SK-N-SH (cell line): Measurements from ENCODE around the gene SEC14L5. TPM values are rescaled to one million over a fixed set of nuclear protein-coding genes. Genes with fewer than 3 reads are reported as not detected.

Source experiments
- CTCF ChIA-PET: fragments of 300-600, 350-600 bp; formaldehyde crosslinking; extraction: SDS; loops from one replicate; lab custom pipeline; 2021; lab: Yijun Ruan, JAX
- POLR2A ChIA-PET: fragments of 350-600 bp; sonication (Branson Sonifier 250); formaldehyde crosslinking; extraction: SDS; loops from one replicate; lab custom pipeline; 2020; ENCODE audit warnings: antibody characterized with exemption, inconsistent platforms; lab: Yijun Ruan, JAX
- DNase-seq: peaks from one replicate; pipeline ENCODE4 v3.0.0; 2012
- H2AFZ ChIP-seq: fragments of 200-600 bp; sonication (generic); 2 replicates; pipeline ENCODE4 v1.8.1; 2016; ENCODE audit warnings: antibody characterized with exemption, mild to moderate bottlenecking, low read depth
- H3F3A ChIP-seq: fragments of 200-600 bp; sonication (generic); replicated peaks from 2 replicates; pipeline ENCODE3; 2016; ENCODE audit warnings: antibody characterized with exemption, mild to moderate bottlenecking; ENCODE audit not compliant: insufficient read depth
- H3K27ac ChIP-seq, 2 experiments: fragments of 200-500 bp in 1 of 2; fragments of 200-600 bp in 1 of 2; sonication (Bioruptor generic) in 1 of 2; sonication (generic), shearing (Covaris generic) in 1 of 2; 2 replicates each; pipeline versions ENCODE4 v1.5.1 to v1.6.1; 2014 to 2016; ENCODE audit warnings: low read depth in 2 of 2, inconsistent platforms in 1 of 2, low read length in 1 of 2, mild to moderate bottlenecking in 1 of 2, mixed read lengths in 1 of 2
- H3K27me3 ChIP-seq: fragments of 200-600 bp; sonication (generic), shearing (Covaris generic); 2 replicates; pipeline ENCODE4 v1.6.1; 2016; ENCODE audit warnings: mixed run types; ENCODE audit not compliant: insufficient read depth
- H3K36me3 ChIP-seq, 2 experiments: fragments of 200-500 bp in 1 of 2; fragments of 200-600 bp in 1 of 2; sonication (Bioruptor generic) in 1 of 2; sonication (generic) in 1 of 2; replicated peaks in 1 of 2; 2 replicates each; pipeline versions ENCODE3 to v1.5.1; 2014 to 2016; ENCODE audit warnings: low read length in 1 of 2, mild to moderate bottlenecking in 1 of 2; ENCODE audit not compliant: insufficient read depth in 2 of 2, control insufficient read depth in 1 of 2
- H3K4me1 ChIP-seq, 2 experiments: fragments of 200-500 bp in 1 of 2; fragments of 200-600 bp in 1 of 2; sonication (Bioruptor generic) in 1 of 2; sonication (generic), shearing (Covaris generic) in 1 of 2; 2 replicates each; pipeline versions ENCODE4 v1.5.1 to v1.6.1; 2014 to 2016; ENCODE audit warnings: low read depth in 1 of 2, low read length in 1 of 2, mixed run types in 1 of 2; ENCODE audit not compliant: insufficient read depth in 2 of 2, control insufficient read depth in 1 of 2
- H3K4me2 ChIP-seq: fragments of 200-600 bp; sonication (generic), shearing (Covaris generic); 2 replicates; pipeline ENCODE4 v1.6.1; 2017; ENCODE audit warnings: mixed run types
- H3K4me3 ChIP-seq, 2 experiments: fragments of 200-500 bp in 1 of 2; fragments of 200-600 bp in 1 of 2; sonication (Bioruptor generic) in 1 of 2; sonication (generic), shearing (Covaris generic) in 1 of 2; 2 replicates each; pipeline versions ENCODE4 v1.5.1 to v1.8.1; 2014 to 2016; ENCODE audit warnings: low read depth in 2 of 2, inconsistent platforms in 1 of 2, low read length in 1 of 2, mild to moderate bottlenecking in 1 of 2, mixed read lengths in 1 of 2, moderate library complexity in 1 of 2
- H3K79me2 ChIP-seq: fragments of 200-600 bp; sonication (generic); 2 replicates; pipeline ENCODE4 v1.8.1; 2017; ENCODE audit warnings: mild to moderate bottlenecking; ENCODE audit not compliant: insufficient read depth
- H3K9ac ChIP-seq: fragments of 200-600 bp; sonication (generic); 2 replicates; pipeline ENCODE4 v1.6.1; 2017; ENCODE audit warnings: mixed run types
- H3K9me2 ChIP-seq: fragments of 200-600 bp; sonication (generic); 2 replicates; pipeline ENCODE4 v1.6.1; 2017; ENCODE audit warnings: mixed run types
- H3K9me3 ChIP-seq: fragments of 200-600 bp; sonication (generic); 2 replicates; pipeline ENCODE4 v1.6.1; 2017; ENCODE audit warnings: mixed run types, mild to moderate bottlenecking, moderate library complexity
- H4K20me1 ChIP-seq: fragments of 200-600 bp; sonication (generic); 2 replicates; pipeline ENCODE4 v1.6.1; 2017; ENCODE audit warnings: mild to moderate bottlenecking, mixed run types; ENCODE audit not compliant: insufficient read depth
- CHD2 ChIP-seq: fragments of 150-350 bp; IDR thresholded peaks from 2 replicates; pipeline ENCODE4 v1.6.1; 2018; ENCODE audit warnings: low read length; ENCODE audit not compliant: partially characterized antibody
- CTCF ChIP-seq: fragments of 200-600 bp; sonication (generic); IDR thresholded peaks from 2 replicates; pipeline ENCODE4 v1.6.1; 2017; ENCODE audit warnings: antibody characterized with exemption, mild to moderate bottlenecking, moderate library complexity
- FOXM1 ChIP-seq: IDR thresholded peaks from 2 replicates; pipeline ENCODE4 v1.4.0; 2012; ENCODE audit warnings: low read depth, mild to moderate bottlenecking
- MXI1 ChIP-seq: IDR thresholded peaks from 2 replicates; pipeline ENCODE4 v1.6.1; 2012; ENCODE audit warnings: mild to moderate bottlenecking, low read depth, low read length, improper control_type of control experiment
- NFIC ChIP-seq: IDR thresholded peaks from 2 replicates; pipeline ENCODE4 v1.4.0; 2012; ENCODE audit warnings: borderline replicate concordance
- NRF1 ChIP-seq: IDR thresholded peaks from 2 replicates; pipeline ENCODE4 v1.6.1; 2012; ENCODE audit warnings: low read depth, mild to moderate bottlenecking, low read length
- RAD21 ChIP-seq: IDR thresholded peaks from 2 replicates; pipeline ENCODE4 v1.6.1; 2012; ENCODE audit warnings: mild to moderate bottlenecking, low read length
- RCOR1 ChIP-seq: fragments of 150-350 bp; IDR thresholded peaks from 2 replicates; pipeline ENCODE4 v1.6.1; 2017; ENCODE audit warnings: antibody characterized with exemption, low read length
- RXRA ChIP-seq: IDR thresholded peaks from 2 replicates; pipeline ENCODE4 v1.4.0; 2012; ENCODE audit warnings: low read depth, mild to moderate bottlenecking, borderline replicate concordance
- SIN3A ChIP-seq: IDR thresholded peaks from 2 replicates; pipeline ENCODE4 v1.6.1; 2012; ENCODE audit warnings: low read depth, mild to moderate bottlenecking, low read length, moderate library complexity, borderline replicate concordance
- TAF1 ChIP-seq: IDR thresholded peaks from 2 replicates; pipeline ENCODE4 v1.6.1; 2012; ENCODE audit warnings: low read depth, mild to moderate bottlenecking, low read length, moderate library complexity, borderline replicate concordance
- TEAD4 ChIP-seq: IDR thresholded peaks from 2 replicates; pipeline ENCODE4 v1.4.0; 2012; ENCODE audit warnings: mild to moderate bottlenecking, borderline replicate concordance; ENCODE audit not compliant: insufficient read depth
- USF2 ChIP-seq: fragments of 150-350 bp; IDR thresholded peaks from 2 replicates; pipeline ENCODE4 v1.6.1; 2017; ENCODE audit warnings: antibody characterized with exemption, low read length, low read depth, borderline replicate concordance
- ZBTB33 ChIP-seq: IDR thresholded peaks from 2 replicates; pipeline ENCODE4 v1.4.0; 2012; ENCODE audit warnings: low read depth, borderline replicate concordance
- WGBS: methylation state at CpG from one replicate; pipeline ENCODE4 v1.1.6; 2017; ENCODE audit warnings: low lambda C conversion rate; 5-methylcytosine and 5-hydroxymethylcytosine counted together
- polyA plus RNA-seq, 3 experiments: library from polyadenylated mRNA; depleted of rRNA; stranded (reverse); fragments of >200 nt; gene quantifications; 2 replicates each; pipeline ENCODE4 v1.2.3, GENCODE V29; 2012

The SEC14L5 gene
- polyA plus RNA-seq, 1 of the 3 experiments (the other 2 are of a cell fraction) = 0.08 TPM

GRCh38 chr16:4940719-4941118, 17.4 kb upstream of the SEC14L5 start:
- Histone ChIP-seq H3K9ac (no peak overlapping the region), H3K36me3 (no peaks in the 10 kb centered on the region), H3K4me2 (no peak overlapping the region), H3K27me3 (no peaks in the 10 kb centered on the region), H3K4me3 (no peak overlapping the region), H2AFZ (no peak overlapping the region), H3K4me1 (peaks cover 12 to 32% of the 10 kb centered on the region in 2 experiments; a peak in 3 of 4 replicates), H3K27ac (no peak overlapping the region), H3K9me3 (no peaks in the 10 kb centered on the region), H3K79me2 (no peaks in the 10 kb centered on the region), H4K20me1 (no peaks in the 10 kb centered on the region), H3F3A (peaks cover 27% of the 10 kb centered on the region), H3K9me2 (no peaks in the 10 kb centered on the region)
- POLR2A ChIA-PET = no interaction called here
- no peak for DNase-seq
- 70% methylated on average over 7 of the region's 7 CpGs for whole genome bisulfite sequencing
- CTCF ChIA-PET = no interaction called here
- TF ChIP-seq TEAD4 (no peak), FOXM1 (no peak), RAD21 (no peak), MXI1 (no peak), RCOR1 (no peak), USF2 (no peak), TAF1 (no peak), NRF1 (no peak), CHD2 (no peak), NFIC (no peak), RXRA (no peak)

- Histone ChIP-seq H3K4me3 (no peak overlapping the region; a peak in 1 of 4 replicates), H4K20me1 (no peaks in the 10 kb centered on the region), H3F3A (peaks cover 27% of the 10 kb centered on the region), H3K4me1 (peaks cover 6 to 37% of the 10 kb centered on the region in 2 experiments; a peak in 3 of 4 replicates), H3K9me2 (no peaks in the 10 kb centered on the region), H3K9me3 (no peaks in the 10 kb centered on the region), H2AFZ (no peak overlapping the region), H3K79me2 (no peaks in the 10 kb centered on the region), H3K4me2 (peak overlapping the region; percentile 78), H3K9ac (peak overlapping the region; percentile 69; the same call in 1 of the 2 replicates)
- 75% methylated on average over 9 of the region's 9 CpGs for WGBS
- CTCF ChIA-PET = interaction anchor here (1.2 kb wide), 1 partner anchor 14 kb away, joined by 3 read pairs; no protein-coding TSS in a partner anchor
- TF ChIP-seq ZBTB33 (no peak), CTCF (no peak), SIN3A (no peak)
- TF ChIP-seq, all 33 proteins: peak for 0
- no peak for DNase-seq
- POLR2A ChIA-PET = no interaction called here
- H3K36me3 ChIP-seq = no peaks in the 10 kb centered on the region
- peak overlapping the region; percentile 44 to 96; a peak in 3 of 4 replicates for H3K27ac ChIP-seq
- no peaks in the 10 kb centered on the region for H3K27me3 ChIP-seq
Observed at GRCh38 chr16:4942481-4942880, 15.6 kb upstream of the SEC14L5 start.
